Transverse colon (tissue), 4 donors: ENCODE measurements around the gene HEBP1. TPM values are rescaled to one million over a fixed set of nuclear protein-coding genes. Genes with fewer than 3 reads are reported as not detected.

Experiments
- DNase-seq: peaks from one replicate; pipeline ENCODE4 v3.0.0-alpha.2; 2019
- H3K27ac ChIP-seq, 4 donors: fragments of 200-600 bp; sonication (generic); 2 replicates each; pipeline ENCODE4 v1.5.1; 2016 to 2018; ENCODE audit warnings: inconsistent platforms in 4 of 4
- H3K27me3 ChIP-seq: fragments of 200-600 bp; sonication (generic); 2 replicates; pipeline ENCODE4 v1.5.1; 2017; ENCODE audit warnings: inconsistent platforms
- H3K36me3 ChIP-seq, 4 donors: fragments of 200-600 bp; sonication (generic); 2 replicates each; pipeline ENCODE4 v1.5.1; 2017 to 2019; ENCODE audit warnings: inconsistent platforms in 4 of 4
- H3K4me1 ChIP-seq, 4 donors: fragments of 200-600 bp; sonication (generic); 2 replicates each; pipeline ENCODE4 v1.5.1; 2017 to 2020; ENCODE audit warnings: inconsistent platforms in 4 of 4
- H3K4me3 ChIP-seq, 4 donors: fragments of 200-600 bp; sonication (generic); 1 replicate in 1 of 4; 2 replicates in 3 of 4; pipeline versions ENCODE4 v1.5.1 to v1.6.1; 2017 to 2019; ENCODE audit warnings: inconsistent platforms in 4 of 4
- H3K9me3 ChIP-seq, 2 donors: fragments of 200-600 bp; sonication (generic); 2 replicates each; pipeline ENCODE4 v1.5.1; 2017 to 2019; ENCODE audit warnings: inconsistent platforms in 2 of 2
- EP300 ChIP-seq: sonication (generic); formaldehyde crosslinking; IDR thresholded peaks from one replicate; pipeline ENCODE4 v1.6.1; 2017; ENCODE audit warnings: antibody characterized with exemption, low read depth
- POLR2A ChIP-seq: fragments of 450-650 bp; IDR thresholded peaks from one replicate; pipeline ENCODE4 v1.6.1; 2016; ENCODE audit warnings: antibody characterized with exemption, mild to moderate bottlenecking, moderate library complexity
- POLR2AphosphoS5 ChIP-seq, 3 donors: sonication (generic); formaldehyde crosslinking; IDR thresholded peaks; one replicate each; pipeline ENCODE4 v1.6.1; 2016; ENCODE audit warnings: antibody characterized with exemption in 3 of 3
- WGBS, 2 donors: methylation state at CpG; one replicate each; pipeline ENCODE4 v1.1.5; 2018; ENCODE audit warnings: low coverage in 1 of 2; 5-methylcytosine and 5-hydroxymethylcytosine counted together
- in situ Hi-C, 4 donors: fragments of 200-750 bp; cut with MboI; loops; one replicate each; pipeline versions ENCODE4 v1.15.0 to v1.15.1; 2017; ENCODE audit warnings: low sequenced_read_pairs in 3 of 4, low pct_ligation_motif_present in 1 of 4, low pct_unique_long_range_greater_than_20kb in 1 of 4
- intact Hi-C: fragments of 100-400 bp; cut with DNase I; formaldehyde crosslinking; loops from one replicate; pipeline ENCODE4 v1.15.1; 2023; ENCODE audit warnings: low total_unique reads
- total RNA-seq, 4 donors: library from RNA; depleted of rRNA; stranded (reverse); fragments of >200 nt; gene quantifications; one replicate each; pipeline ENCODE4 v1.1.0, GENCODE V29; 2016
- TF ChIP-seq, protein P1 (sequence below), 5 experiments: fragments of 200-600 bp in 3 of 5; fragments of 450-650 bp in 2 of 5; sonication (generic) in 3 of 5; IDR thresholded peaks; 1 replicate in 2 of 5; 2 replicates in 3 of 5; pipeline ENCODE4 v1.5.1; 2016 to 2017; ENCODE audit warnings: antibody characterized with exemption in 5 of 5, inconsistent platforms in 3 of 5, mild to moderate bottlenecking in 2 of 5, moderate library complexity in 1 of 5

Gene HEBP1
- total RNA-seq, 4 donors from 2014 or later = 10.3 to 74.4 (median 37.4) TPM

DNA sequence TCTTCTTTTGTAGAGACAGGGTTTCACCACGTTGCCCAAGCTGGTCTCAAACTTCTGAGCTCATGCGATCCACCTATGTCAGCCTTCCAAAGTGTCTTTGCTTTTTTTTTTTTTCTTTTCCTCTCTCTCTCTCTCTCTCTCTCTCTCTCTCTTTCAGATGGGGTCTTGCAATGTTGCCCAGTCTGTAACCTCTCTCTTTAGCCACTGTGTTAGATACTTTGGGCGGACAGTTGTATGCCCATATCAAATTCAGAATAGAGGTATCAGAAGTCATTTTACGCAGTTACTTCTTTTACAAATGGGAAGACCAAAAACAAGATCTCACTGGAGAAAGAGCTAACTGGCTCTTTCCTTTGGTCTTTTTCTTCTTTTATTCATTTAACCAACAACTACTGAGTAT is 6.7 kb downstream of the HEBP1 start:
- H3K27ac ChIP-seq = peak overlapping the region; percentile 49 to 70 (median 66)
- no peaks in the 10 kb centered on the region for H3K9me3 ChIP-seq
- intact Hi-C loops = no loop called here
- H3K36me3 ChIP-seq = peaks cover 0 to 10% (median 3%) of the 10 kb centered on the region in 4 donors
- TF ChIP-seq POLR2A (no peak), POLR2AphosphoS5 (IDR thresholded peaks at IDR 0.05) (no peak), EP300 (no peak)
- TF ChIP-seq, protein P1, sequence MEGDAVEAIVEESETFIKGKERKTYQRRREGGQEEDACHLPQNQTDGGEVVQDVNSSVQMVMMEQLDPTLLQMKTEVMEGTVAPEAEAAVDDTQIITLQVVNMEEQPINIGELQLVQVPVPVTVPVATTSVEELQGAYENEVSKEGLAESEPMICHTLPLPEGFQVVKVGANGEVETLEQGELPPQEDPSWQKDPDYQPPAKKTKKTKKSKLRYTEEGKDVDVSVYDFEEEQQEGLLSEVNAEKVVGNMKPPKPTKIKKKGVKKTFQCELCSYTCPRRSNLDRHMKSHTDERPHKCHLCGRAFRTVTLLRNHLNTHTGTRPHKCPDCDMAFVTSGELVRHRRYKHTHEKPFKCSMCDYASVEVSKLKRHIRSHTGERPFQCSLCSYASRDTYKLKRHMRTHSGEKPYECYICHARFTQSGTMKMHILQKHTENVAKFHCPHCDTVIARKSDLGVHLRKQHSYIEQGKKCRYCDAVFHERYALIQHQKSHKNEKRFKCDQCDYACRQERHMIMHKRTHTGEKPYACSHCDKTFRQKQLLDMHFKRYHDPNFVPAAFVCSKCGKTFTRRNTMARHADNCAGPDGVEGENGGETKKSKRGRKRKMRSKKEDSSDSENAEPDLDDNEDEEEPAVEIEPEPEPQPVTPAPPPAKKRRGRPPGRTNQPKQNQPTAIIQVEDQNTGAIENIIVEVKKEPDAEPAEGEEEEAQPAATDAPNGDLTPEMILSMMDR (IDR thresholded peaks at IDR 0.05) = no peak
- no peak for DNase-seq
- in situ Hi-C loops = loop anchor here in 1 of 4 donors (25.0 kb wide), 1 partner anchor 156 kb away; no protein-coding TSS in a partner anchor
- H3K4me1 ChIP-seq = peaks cover 6 to 27% (median 15%) of the 10 kb centered on the region in 4 donors
- H3K27me3 ChIP-seq = no peaks in the 10 kb centered on the region
- H3K4me3 ChIP-seq = no peak overlapping the region
- 89 to 93% methylated on average over 4 of the region's 4 CpGs for WGBS, 2 donors

DNA sequence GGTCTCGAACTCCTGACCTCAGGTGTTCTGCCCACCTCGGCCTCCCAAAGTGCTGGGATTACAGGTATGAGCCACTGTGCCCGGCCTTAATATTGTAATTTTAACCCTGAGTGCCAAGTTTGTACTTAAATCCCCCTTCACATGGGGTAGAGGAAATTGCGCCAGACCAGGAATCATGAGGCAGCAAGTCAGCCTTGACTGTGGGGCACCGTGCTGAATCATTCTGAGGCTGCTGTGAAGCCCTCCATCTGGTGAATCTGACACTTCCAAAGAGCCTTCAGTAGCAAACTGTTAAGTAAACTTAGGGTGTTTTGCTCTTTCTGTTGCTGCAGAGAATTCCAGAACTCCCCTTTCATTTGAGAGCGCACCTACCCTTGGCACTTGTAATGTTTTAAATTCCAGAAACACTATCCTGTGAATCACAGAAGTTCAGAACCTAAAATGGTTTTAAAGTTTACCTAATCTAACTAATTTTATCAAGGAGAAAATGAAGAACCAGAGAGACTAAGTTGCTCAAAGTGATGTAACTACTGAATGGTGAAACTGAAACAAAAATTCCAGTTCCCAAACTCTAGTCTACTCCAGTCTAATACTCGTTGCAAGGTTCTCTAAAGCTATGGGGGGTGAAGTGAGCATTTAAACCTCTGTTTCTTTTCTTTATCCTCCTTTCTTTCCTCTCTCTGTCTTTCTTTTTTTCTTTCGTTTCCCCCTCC is 7.5 kb downstream of the HEBP1 start:
- in situ Hi-C loops = loop anchor here in 1 of 4 donors (25.0 kb wide), 1 partner anchor 155 kb away; no protein-coding TSS in a partner anchor
- DNase-seq = peak; percentile 43
- Histone ChIP-seq H3K27ac (peak overlapping the region; percentile 49 to 70 (median 66)), H3K4me3 (peak overlapping the region in 1 of 4 donors; percentile 2), H3K36me3 (peaks cover 0 to 13% (median 6%) of the 10 kb centered on the region in 4 donors), H3K27me3 (no peaks in the 10 kb centered on the region), H3K9me3 (no peaks in the 10 kb centered on the region), H3K4me1 (peaks cover 6 to 21% (median 13%) of the 10 kb centered on the region in 4 donors)
- TF ChIP-seq POLR2A = no peak
- TF ChIP-seq EP300 = no peak
- TF ChIP-seq POLR2AphosphoS5 (IDR thresholded peaks at IDR 0.05) = peak; percentile 19 to 46 (median 31)
- intact Hi-C loops = no loop called here
- 29 to 61% methylated on average over 2 to 8 of the region's 8 CpGs for WGBS, 2 donors

DNA sequence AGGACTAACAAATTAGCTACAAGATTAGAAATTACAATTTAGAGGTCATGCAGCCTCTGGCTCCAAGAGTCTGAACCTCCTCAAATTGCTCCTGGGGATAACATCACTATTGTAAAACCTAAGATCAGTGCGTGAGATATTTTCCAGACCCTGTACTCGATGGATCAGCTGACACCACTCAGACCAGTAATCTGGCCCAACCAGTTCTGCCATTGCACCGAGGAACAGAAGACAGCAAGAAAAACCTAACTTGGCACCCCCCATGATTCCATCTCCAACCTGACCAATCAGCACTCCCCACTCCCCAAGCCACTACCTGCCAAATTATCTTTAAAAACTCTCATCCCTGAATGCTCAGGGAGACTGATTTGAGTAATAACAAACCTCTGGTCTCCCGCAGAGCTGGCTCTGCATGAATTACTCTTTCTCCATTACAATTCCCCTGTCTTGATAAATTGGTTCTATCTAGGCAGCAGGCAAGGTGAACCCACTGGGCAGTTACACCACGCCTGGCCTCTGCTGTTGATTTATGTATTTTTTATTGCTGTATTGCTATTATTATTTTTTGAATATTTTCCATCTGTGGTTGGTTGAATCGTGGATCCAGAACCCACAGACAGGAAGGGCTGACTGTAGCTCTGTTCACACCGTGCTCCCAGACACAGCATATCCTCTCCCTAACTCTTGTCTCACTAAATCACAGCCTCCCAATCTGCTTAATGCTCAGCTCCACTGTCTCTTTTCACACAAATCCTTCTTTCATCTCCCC is 9.2 kb downstream of the HEBP1 start:
- in situ Hi-C loops = loop anchor here in 1 of 4 donors (25.0 kb wide), 1 partner anchor 154 kb away; no protein-coding TSS in a partner anchor
- 58 to 60% methylated on average over 1 to 7 of the region's 7 CpGs for WGBS, 2 donors
- no peak for DNase-seq

DNA sequence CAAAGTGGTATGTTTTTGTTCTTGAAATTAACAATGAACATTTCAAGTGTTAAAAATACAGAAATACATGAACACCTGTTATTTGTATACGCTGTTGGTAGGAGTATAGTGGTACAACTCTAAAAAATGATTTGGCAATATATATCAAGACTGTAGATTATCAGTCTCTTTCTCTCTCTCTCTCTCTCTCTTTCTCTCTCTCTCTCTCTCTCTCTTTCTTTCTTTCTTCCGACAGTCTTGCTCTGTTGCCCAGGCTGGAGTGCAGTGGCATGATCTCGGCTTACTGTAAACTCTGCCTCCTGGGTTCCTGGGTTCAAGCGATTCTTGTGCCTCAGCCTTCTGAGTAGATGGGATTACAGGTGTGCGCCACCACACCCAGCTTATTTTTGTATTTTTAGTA is 12.6 kb downstream of the HEBP1 start:
- 77 to 93% methylated on average over 4 to 5 of the region's 5 CpGs for WGBS, 2 donors
- intact Hi-C loops (no loop called here), in situ Hi-C loops (loop anchor here in 2 of 4 donors (10.0 to 25.0 kb wide), 3 partner anchors 73 to 153 kb away; no protein-coding TSS in a partner anchor)
- Histone ChIP-seq H3K9me3 (no peaks in the 10 kb centered on the region), H3K4me1 (peaks cover 6 to 16% (median 13%) of the 10 kb centered on the region in 4 donors), H3K4me3 (no peak overlapping the region), H3K27ac (no peak overlapping the region), H3K27me3 (no peaks in the 10 kb centered on the region), H3K36me3 (peaks cover 0 to 21% (median 10%) of the 10 kb centered on the region in 4 donors)
- no peak for DNase-seq
- no peak for TF ChIP-seq EP300
- TF ChIP-seq POLR2AphosphoS5 (IDR thresholded peaks at IDR 0.05) = no peak
- no peak for TF ChIP-seq POLR2A
- TF ChIP-seq, protein P1 (IDR thresholded peaks at IDR 0.05) = no peak

More for the DNA sequence above, 9.2 kb downstream of the HEBP1 start:
- Histone ChIP-seq H3K27ac (no peak overlapping the region), H3K4me1 (peaks cover 6 to 16% (median 13%) of the 10 kb centered on the region in 4 donors), H3K4me3 (no peak overlapping the region), H3K9me3 (no peaks in the 10 kb centered on the region), H3K27me3 (no peaks in the 10 kb centered on the region), H3K36me3 (peaks cover 0 to 21% (median 10%) of the 10 kb centered on the region in 4 donors)
- TF ChIP-seq, protein P1 (IDR thresholded peaks at IDR 0.05) = no peak
- TF ChIP-seq POLR2AphosphoS5 (IDR thresholded peaks at IDR 0.05) (no peak), POLR2A (no peak), EP300 (no peak)
- intact Hi-C loops = no loop called here
